NCI-H82 treated with DMSO at 0.1 percent for 48 hours (cell line): ENCODE data around the gene NDUFB8.

Experiments
- DNase-seq: peaks from one replicate; lab custom pipeline; 2025; ENCODE audit not compliant: unreplicated experiment; lab: John Stamatoyannopoulos, UW

Gene NDUFB8

GRCh38 chr10:100537475-100537874 lies 7.8 kb upstream of the NDUFB8 start:
- no peak for DNase-seq

- peak; percentile 84 for DNase-seq
Measured at GRCh38 chr10:100535715-100536353, 6.2 kb upstream of the NDUFB8 start, which contains the start of gene HIF1AN. HIF1AN (plus strand) TSS chr10:100535943; CDS start chr10:100535959, 16 bp downstream.

GRCh38 chr10:100535338-100535714 lies 5.7 kb upstream of the NDUFB8 start:
- DNase-seq = no peak

DNA sequence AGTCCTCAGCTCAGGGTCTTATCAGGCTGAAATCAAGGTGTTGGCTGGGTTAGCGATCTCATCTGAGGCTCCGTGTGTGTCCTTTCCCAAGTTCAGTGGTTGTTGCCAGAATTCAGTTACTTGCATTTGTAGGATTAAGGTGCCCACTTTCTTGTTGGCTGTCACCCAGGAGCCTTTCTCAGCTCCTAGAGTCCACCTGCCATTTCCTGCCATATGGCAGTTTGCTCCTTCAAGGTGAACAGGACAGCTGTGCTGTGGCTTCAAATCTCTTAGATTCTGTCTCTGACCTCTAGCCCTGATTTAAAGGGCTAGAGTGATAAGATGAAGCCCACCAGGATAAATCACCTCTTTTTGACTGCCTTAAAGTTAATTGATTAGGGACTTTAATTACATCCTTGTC lies 5.1 kb upstream of the NDUFB8 start:
- DNase-seq = peak; percentile 52

GRCh38 chr10:100531761-100532160 lies 2.1 kb upstream of the NDUFB8 start:
- no peak for DNase-seq

GRCh38 chr10:100528921-100529474 lies 673 bp downstream of the NDUFB8 start:
- no peak for DNase-seq

- no peak for DNase-seq
Measured at GRCh38 chr10:100528123-100528886, 1.4 kb downstream of the NDUFB8 start.

- DNase-seq = no peak
Measured at GRCh38 chr10:100524638-100525037, 5.0 kb downstream of the NDUFB8 start.

GRCh38 chr10:100524206-100524605 lies 5.5 kb downstream of the NDUFB8 start:
- no peak for DNase-seq

GRCh38 chr10:100522945-100523344 lies 6.7 kb downstream of the NDUFB8 start:
- no peak for DNase-seq

GRCh38 chr10:100522107-100522801 lies 7.4 kb downstream of the NDUFB8 start:
- DNase-seq = no peak

GRCh38 chr10:100520811-100521210 lies 8.9 kb downstream of the NDUFB8 start:
- no peak for DNase-seq

- peak; percentile 35 for DNase-seq
Measured at GRCh38 chr10:100519311-100520051, 10.2 kb downstream of the NDUFB8 start, which contains the start of gene SEC31B. SEC31B (minus strand) TSS chr10:100519861; CDS start chr10:100516952, 2,909 bp downstream.

- peak; percentile 54 for DNase-seq
Measured at GRCh38 chr10:100518761-100519241, 10.9 kb downstream of the NDUFB8 start.

- peak; percentile 19 for DNase-seq
Measured at GRCh38 chr10:100516847-100517246, 12.8 kb downstream of the NDUFB8 start.

GRCh38 chr10:100515612-100516011 lies 14.1 kb downstream of the NDUFB8 start:
- DNase-seq = no peak

DNA sequence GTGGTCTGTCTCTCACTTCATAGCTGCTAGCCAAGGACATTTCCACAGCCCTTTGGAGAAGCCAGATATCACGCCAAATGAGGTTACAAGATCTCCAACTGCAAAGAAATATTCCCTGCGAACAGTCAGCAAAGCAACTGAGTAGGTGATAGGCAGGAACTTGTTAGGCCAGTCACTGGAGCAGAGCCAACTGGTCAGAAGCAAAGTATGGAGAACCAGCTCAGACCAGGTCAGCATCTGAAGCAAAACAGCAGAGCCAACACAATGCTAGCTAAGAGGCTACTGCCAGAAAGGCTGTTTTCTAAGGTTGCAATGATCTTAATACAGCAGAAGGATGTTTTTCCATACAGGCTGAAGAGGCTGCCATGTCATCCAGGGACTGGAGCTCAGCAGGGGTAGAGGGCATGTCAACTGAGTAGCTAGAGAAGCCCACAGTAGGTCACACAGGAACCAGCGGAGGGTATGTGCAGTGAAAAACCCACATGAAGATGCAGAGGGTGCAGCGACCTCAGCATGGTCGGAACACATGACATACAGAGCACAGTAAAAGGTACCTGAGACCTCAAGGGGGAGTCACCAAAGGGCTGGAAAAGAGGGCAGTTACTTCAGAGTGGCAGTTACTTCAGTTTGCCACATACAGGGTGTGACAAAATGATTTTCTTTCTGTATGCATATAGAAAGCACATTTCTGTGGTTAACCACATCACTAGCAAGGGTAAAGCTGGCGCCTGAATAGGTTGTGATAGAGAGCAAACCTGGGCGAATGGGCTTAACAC lies 18.9 kb downstream of the NDUFB8 start:
- DNase-seq = no peak

- DNase-seq = no peak
Measured at GRCh38 chr10:100509241-100509840, 20.3 kb downstream of the NDUFB8 start.

- peak; percentile 23 for DNase-seq
Measured at GRCh38 chr10:100508691-100509150, 20.9 kb downstream of the NDUFB8 start.
